LHCN-M2 (cell line): Measurements from ENCODE around the gene PDF. TPM values are rescaled to one million over a fixed set of nuclear protein-coding genes. Genes with fewer than 3 reads are reported as not detected.

Source experiments
- DNase-seq: peaks from one replicate; pipeline ENCODE4 v3.0.0-alpha.2; 2012; ENCODE audit warnings: low read depth
- total RNA-seq: library from RNA; depleted of rRNA; stranded (reverse); fragments of >200 nt; gene quantifications from 2 replicates; pipeline ENCODE4 v1.2.3, GENCODE V29; 2014

Gene PDF
- total RNA-seq, 1 experiment from 2014 or later = 39.6 TPM

- peak; percentile 99 for DNase-seq
Observed at GRCh38 chr16:69339289-69340094, 9.1 kb upstream of the PDF start, which contains the start of the genes COG8 and NIP7. Gene COG8, minus strand, starts transcription at chr16:69339564. Its CDS starts 12 bp downstream, at chr16:69339552. Gene NIP7, plus strand, starts transcription at chr16:69339772. Its CDS starts 58 bp downstream, at chr16:69339830.

DNA sequence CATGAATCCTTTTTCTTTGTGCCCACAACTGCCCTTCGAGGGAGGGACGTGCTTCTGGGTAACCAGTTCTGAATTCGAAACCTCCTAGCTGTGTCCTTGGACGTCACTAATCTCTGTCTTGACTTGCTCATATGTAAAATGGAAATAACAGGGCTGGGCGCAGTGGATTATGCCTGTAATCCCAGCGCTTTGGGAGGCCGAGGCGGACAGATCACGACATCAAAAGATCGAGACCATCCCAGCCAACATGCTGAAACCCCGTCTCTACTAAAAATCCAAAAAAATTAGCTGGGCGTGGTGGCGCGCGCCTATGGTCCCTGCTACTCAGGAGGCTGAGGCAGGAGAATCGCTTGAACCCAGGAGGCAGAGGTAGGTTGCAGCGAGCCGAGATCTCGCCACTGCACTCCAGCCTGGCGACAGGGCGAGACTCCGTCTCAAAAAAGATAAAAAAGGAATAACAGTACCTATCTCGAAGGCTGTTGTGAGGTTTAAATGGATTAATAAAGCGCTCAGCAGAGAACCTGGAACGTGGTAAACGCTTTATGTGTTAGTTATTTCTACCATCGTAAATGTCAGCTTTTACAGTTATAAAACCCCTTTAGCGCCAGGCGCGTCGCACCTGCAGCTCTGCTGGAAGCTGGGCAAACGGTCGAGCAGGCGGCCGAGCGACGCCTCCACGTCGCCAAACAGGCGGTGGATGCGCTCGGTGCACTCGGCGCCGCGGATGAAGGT is 8.3 kb upstream of the PDF start:
- no peak for DNase-seq

DNA sequence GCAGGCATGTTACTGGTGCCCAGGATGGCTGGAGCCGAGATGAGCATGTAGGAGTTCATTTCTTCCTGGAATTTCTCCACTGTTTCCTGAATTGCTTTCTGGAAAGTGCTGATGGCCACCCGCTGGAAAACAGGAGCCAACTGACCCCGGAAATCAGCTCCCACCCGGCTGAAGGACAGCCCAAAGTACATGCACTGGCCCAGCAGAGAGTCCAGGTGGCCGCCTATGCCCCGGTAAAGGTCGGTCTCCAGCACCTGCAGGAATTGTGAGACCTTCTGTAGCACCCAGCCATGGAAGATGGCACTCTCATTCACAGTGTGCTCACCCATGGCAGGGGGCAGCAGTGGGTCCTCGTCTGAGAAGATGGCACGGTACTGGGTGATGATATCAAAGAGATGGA is 4.3 kb upstream of the PDF start:
- DNase-seq = no peak

- peak; percentile 31 for DNase-seq
Observed at GRCh38 chr16:69329369-69330285, 761 bp downstream of the PDF start.

GRCh38 chr16:69328854-69329316 is 1.5 kb downstream of the PDF start:
- DNase-seq = peak; percentile 77

DNA sequence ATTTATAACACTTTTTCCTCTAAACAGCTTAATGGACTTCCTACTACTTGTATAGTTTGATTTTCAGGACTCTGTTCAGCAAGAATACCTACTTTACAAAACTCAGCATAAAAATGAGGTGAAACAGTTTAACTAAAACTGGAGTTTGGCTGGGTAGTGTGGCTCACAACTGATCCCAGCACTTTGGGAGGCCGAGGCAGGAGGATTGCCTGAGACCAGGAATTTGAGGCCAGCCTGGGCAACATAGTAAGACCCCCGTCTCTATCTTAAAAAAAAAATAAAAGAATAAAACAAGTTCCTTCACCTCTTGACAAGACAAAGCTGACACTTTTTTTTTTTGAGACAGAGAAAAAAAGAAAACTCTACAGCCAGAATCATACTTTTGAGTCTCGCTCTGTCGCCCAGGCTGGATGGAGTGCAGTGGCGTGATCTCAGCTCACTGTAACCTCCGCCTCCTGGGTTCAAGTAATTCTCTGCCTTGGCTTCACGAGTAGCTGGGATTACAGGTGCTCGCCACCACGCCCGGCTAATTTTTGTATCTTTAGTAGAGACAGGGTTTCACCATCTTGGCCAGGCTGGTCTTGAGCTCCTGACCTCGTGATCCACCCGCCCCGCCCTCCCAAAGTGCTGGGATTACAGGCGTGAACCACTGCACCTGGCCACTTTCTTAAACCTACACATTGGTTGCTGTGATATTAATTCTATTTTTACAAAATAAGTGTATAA is 2.6 kb downstream of the PDF start:
- DNase-seq = no peak

- DNase-seq = peak; percentile 10
Observed at GRCh38 chr16:69326172-69326873, 4.1 kb downstream of the PDF start.

DNA sequence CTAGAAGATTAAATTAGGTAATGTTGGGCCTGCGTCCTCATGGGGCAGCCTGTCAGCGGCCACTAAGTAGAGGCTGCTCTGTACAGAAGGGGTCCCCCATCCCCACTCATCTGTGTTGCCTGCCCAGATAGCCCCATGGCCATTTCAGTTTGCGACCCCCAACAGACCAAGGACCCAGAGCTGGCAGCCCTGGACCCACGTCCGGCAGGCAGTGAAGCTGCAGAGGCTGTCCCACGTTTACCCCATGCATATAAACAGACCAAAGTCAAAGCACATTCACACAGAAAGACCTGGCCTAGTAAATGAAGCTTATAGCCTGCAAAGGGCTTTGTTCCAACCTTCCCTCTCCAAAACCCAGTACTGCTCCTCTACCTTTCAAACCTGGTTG is 4.6 kb downstream of the PDF start:
- no peak for DNase-seq

GRCh38 chr16:69324585-69325253 is 5.7 kb downstream of the PDF start:
- no peak for DNase-seq

GRCh38 chr16:69324013-69324531 is 6.3 kb downstream of the PDF start:
- no peak for DNase-seq

DNA sequence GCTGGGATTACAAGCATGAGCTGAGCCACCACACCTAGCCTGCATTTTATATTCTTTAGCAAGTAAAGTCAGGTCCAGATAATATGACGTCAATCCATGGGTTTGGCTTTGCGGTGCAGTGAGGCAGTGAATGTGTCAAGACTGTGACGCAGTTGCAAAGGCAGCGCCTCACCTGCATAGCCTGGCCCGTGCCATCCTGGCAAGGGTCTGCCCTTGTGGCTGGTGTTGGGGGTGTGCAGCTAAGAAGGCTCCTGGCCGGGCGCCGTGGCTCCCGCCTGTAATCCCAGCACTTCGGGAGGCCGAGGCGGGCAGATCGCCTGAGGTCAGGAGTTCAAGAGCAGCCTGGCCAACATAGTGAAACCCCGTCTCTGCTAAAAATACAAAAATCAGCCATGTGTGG is 7.0 kb downstream of the PDF start:
- no peak for DNase-seq

GRCh38 chr16:69322343-69322742 is 8.0 kb downstream of the PDF start:
- DNase-seq = no peak

DNA sequence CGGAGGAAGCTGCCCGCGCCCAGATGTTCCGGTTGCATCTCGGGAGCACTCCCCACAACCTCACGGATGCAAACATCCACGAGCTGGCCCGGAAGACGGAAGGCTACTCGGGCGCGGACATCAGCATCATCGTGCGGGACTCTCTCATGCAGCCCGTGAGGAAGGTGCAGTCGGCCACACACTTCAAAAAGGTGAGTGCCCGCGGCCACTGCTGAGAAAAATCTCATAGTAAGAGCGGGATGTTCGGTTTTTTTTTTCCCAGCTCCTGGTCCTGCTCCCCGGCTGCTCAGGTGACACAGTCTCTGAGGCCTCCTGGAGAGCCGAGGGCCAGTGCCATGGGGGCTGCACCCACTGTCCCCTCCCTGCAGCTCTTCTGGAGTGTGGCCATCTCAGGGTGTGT is 9.3 kb downstream of the PDF start:
- DNase-seq = no peak

- no peak for DNase-seq
Observed at GRCh38 chr16:69320740-69321073, 9.7 kb downstream of the PDF start.

GRCh38 chr16:69319826-69320739 is 10.3 kb downstream of the PDF start:
- no peak for DNase-seq

- DNase-seq = no peak
Observed at GRCh38 chr16:69319381-69319780, 11.0 kb downstream of the PDF start.

- no peak for DNase-seq
Observed at GRCh38 chr16:69318911-69319289, 11.5 kb downstream of the PDF start.

- DNase-seq = no peak
Observed at GRCh38 chr16:69318177-69318910, 12.0 kb downstream of the PDF start.
